Measurements from ENCODE around the gene RPL15. TPM values are rescaled to one million over a fixed set of nuclear protein-coding genes. Genes with fewer than 3 reads are reported as not detected.
"Not testable (repeated sequence)": the region's sequence is repeated elsewhere in the genome, so short reads cannot be mapped to it uniquely, and the experiment has no call there.

The RPL15 gene
- total RNA-seq, 1 experiment from 2014 or later = 2,437 TPM

DNA sequence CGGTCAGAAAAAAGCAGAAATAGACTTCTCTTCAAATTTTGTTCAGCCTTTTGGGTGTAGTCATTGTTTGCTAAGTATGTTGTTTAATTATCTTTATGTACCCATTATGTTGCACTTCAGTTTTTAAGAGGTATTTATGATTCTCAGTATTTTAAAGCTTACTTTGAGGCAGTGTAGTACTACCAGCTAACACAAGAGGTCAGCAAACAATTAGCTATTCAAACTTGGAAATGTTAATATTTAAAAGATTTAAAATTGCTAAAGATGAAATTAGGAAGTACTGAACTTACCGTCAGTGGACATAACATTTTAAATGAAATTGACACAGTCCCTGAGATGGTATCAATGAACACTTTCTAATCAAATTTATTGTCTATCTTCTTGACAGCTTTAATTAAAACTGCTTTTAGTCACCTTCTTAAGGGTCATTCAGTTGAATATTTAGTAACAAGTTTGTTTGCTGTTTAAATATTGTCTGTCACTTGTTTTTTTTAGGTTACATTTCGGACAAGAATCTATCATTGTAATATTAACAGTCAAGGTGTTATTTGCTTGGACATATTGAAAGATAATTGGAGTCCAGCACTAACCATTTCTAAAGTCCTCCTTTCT is 28.2 kb upstream of the RPL15 start:
- DNase-seq (ENCODE audit: extremely low read depth, low read depth) = peak; percentile 15

DNA sequence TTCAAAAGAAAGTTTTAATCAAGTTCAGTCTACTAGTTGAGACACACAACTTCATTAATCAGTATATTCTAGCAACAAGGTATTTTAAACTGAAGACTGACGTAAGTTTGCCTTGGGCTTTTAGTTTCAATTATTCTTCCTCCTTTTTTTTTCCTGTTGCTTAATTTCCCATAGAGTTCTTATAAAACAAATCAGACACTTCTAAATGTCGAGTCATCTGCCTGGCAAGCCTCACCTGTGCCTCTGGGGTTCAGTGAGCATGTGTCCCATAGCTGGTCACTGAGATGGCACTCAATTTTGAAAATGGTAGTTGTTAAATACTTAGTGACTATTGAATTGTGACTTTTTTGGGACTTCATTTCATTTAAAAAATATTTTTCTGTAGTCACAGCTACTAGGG is 27.5 kb upstream of the RPL15 start:
- DNase-seq (ENCODE audit: extremely low read depth, low read depth) = no peak

DNA sequence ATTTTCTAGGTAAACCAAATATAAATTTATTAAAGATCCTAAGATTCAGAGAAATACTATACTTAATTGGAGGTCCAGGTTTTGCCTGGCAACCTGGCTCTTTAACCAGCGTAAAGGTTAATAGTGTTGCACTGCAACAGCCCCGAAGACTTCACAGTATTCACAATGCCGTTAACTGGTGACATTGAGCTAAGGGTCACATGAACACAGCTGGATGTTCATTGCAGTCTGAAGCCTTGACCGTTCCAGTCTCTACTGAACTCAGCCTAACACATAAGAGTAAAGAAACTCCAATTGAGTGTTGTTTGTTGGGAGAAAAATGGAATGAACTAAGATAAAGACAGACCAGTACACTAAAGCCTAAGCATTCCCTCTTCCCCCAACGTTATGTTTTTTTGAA is 27.0 kb upstream of the RPL15 start:
- DNase-seq (ENCODE audit: extremely low read depth, low read depth) = no peak

GRCh38 chr3:23894254-23895061 is 22.5 kb upstream of the RPL15 start:
- DNase-seq (ENCODE audit: extremely low read depth, low read depth) = no peak

DNA sequence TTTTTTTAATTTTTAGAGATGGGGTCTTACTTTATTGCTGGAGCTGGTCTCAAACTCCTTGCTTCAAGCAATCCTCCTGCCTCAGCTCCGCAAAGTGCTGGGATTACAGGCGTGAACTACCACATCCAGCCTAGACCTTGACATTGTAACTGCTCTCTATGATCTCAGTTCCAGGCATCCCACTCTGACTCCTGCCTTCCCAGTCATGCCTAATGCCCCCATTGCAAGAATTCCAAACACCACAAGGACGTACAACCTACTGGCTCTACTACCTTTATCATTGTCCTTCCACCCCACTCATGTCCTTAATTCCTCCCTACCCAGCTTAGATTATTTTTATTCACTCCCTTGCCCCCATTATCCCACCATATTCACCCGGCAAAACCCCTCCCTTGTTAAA is 21.8 kb upstream of the RPL15 start:
- no peak for DNase-seq (ENCODE audit: extremely low read depth, low read depth)

DNA sequence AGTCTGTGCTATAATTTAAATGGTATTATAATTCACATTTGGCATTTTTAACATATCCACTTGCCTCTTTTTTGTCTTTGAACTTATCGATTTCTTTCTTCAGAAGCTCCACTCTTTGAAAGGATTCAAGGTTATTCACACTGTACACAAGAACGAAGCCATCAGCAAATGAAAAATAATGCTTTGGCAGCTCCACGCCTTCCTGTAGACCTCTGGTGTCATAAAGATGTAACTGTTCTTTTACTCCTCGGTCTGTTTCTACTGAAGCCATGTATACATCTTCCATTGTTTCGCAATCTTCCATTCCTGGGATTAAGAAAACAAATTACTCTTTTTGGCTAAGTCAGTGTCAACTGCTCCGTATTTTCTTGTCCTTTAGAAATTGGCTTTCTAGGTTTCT is 16.2 kb upstream of the RPL15 start:
- DNase-seq (ENCODE audit: extremely low read depth, low read depth) = no peak

DNA sequence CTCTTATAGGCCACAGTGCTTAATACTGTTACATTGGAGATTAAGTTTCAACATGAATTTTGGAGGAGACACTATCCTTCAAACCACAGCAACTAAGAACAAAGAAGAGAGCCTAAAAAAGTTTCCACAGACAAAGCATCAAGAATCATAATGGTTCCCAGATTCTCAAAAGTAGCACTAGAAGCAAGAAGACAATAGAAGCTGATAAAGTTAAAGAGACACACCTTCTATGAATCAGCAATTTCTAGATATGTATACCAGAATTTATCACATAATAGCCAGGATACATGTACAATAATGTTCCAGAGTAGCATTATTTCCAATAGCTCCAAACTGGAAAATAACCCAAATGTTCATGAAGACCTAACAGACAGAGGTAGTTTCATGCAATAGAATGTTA is 12.4 kb upstream of the RPL15 start:
- no peak for DNase-seq (ENCODE audit: extremely low read depth, low read depth)

DNA sequence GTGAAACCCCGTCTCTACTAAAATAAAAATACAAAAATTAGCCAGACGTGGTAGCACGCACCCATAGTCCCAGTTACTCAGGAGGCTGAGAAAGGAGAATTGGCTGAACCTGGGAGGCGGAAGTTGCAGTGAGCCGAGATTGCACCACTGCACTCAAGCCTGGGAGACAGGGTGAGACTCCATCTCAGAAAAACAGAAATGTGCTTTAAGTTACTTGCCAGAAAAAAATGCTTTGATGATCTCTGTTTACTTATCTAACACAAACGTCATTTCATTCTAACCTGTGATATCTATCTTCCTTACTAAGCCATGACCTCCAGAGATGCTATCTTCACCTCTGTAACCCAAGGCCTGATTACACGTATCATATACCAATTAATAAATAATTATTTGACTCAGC is 7.6 kb upstream of the RPL15 start:
- no peak for DNase-seq (ENCODE audit: extremely low read depth, low read depth)

GRCh38 chr3:23911397-23911796 is 5.5 kb upstream of the RPL15 start:
- DNase-seq (ENCODE audit: extremely low read depth, low read depth) = no peak

- not testable (repeated sequence) for DNase-seq (ENCODE audit: extremely low read depth, low read depth)
Measured at GRCh38 chr3:23912335-23912734, 4.6 kb upstream of the RPL15 start.

DNA sequence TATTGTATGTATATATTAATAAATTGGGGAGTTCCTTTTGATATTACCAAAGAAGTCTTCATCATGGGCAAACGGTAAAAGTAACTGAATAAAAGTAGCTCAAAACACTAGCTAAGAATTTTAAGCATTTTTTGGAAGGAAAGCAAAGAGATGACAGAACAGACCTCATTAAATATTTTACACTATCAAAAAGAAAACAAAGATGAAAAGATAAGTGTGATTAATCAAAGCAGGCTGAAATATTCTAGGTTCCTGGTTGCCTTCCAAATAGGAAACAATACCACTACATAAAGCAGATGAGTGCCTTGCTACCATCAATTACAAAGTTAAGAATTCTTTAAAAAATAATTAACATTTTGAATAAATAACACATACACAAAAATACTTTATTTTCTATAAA is 3.8 kb upstream of the RPL15 start:
- no peak for DNase-seq (ENCODE audit: extremely low read depth, low read depth)

DNA sequence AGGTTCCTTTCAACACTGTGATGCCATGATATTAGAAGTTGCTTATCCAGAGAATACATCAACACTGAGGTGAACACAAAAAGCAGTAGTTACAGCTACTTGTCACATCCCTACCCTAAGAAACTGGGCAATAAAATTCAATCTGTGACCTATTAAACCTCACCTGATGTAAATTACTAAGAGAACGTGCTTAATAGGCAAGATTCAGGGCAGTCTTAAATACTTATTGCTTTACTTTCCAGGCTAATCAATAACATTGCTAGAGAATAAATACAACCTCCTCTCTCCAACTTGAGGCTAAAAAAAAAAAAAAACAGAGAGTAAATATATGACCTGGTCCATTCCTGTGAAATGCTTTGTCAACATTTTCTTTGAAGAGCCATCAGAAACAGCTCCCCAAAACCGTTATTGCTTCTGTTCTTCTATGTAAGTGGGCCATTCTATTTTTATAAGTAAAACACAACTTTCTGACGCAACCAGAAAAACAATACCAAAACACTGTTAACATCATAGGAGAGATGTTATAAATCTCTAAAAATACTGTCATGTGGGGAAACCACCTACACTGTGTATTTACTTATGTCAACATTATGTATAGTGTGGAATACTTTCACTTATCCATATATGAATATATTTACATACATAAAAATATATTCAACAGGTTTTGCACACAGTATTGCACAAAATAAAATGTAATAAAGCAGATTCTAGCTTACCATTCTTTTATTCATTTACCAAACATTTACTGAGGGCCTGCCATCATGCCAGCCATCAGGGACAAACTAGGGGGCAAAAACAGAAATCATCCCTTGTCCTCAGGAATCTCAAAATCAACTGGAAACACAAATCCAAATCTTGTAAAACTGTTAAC is 2.8 kb upstream of the RPL15 start:
- DNase-seq (ENCODE audit: extremely low read depth, low read depth) = no peak

GRCh38 chr3:23915537-23916108 is 1.3 kb upstream of the RPL15 start:
- no peak for DNase-seq (ENCODE audit: extremely low read depth, low read depth)

- no peak for DNase-seq (ENCODE audit: extremely low read depth, low read depth)
Measured at GRCh38 chr3:23916152-23916885, 613 bp upstream of the RPL15 start.

DNA sequence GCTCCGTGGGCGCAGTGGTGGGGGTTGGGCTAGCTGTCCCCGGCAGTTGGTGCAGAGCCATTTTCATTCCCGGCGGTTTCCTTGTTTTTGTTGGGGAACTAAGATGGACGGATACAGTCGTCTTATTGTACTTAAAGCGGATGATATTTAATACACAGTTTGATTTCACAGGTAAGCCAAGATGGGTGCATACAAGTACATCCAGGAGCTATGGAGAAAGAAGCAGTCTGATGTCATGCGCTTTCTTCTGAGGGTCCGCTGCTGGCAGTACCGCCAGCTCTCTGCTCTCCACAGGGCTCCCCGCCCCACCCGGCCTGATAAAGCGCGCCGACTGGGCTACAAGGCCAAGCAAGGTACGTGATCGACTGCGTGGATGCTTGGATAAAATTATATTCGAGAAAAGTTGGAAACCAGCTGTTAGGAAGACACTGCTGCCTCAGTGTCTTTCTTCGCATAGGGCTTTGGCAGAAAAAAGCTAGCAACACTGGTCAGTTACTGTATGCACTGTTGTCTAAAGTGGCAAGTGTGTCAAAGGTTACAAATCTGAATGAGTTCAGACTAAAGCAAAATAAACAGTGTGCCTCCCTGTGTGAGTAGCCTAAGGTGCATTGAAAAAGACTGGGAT is 859 bp downstream of the RPL15 start:
- not testable (repeated sequence) for DNase-seq (ENCODE audit: extremely low read depth, low read depth)

- DNase-seq (ENCODE audit: extremely low read depth, low read depth) = not testable (repeated sequence)
Measured at GRCh38 chr3:23918331-23918730, 1.4 kb downstream of the RPL15 start.

DNA sequence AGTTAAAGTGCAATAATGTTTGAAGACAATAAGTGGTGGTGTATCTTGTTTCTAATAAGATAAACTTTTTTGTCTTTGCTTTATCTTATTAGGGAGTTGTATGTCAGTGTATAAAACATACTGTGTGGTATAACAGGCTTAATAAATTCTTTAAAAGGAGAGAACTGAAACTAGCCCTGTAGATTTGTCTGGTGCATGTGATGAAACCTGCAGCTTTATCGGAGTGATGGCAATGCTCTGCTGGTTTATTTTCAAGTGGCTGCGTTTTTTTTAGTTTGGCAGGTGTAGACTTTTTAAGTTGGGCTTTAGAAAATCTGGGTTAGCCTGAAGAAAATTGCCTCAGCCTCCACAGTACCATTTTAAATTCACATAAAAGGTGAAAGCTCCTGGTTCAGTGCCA is 2.7 kb downstream of the RPL15 start:
- DNase-seq (ENCODE audit: extremely low read depth, low read depth) = no peak

- DNase-seq (ENCODE audit: extremely low read depth, low read depth) = no peak
Measured at GRCh38 chr3:23920151-23920655, 3.3 kb downstream of the RPL15 start.

DNA sequence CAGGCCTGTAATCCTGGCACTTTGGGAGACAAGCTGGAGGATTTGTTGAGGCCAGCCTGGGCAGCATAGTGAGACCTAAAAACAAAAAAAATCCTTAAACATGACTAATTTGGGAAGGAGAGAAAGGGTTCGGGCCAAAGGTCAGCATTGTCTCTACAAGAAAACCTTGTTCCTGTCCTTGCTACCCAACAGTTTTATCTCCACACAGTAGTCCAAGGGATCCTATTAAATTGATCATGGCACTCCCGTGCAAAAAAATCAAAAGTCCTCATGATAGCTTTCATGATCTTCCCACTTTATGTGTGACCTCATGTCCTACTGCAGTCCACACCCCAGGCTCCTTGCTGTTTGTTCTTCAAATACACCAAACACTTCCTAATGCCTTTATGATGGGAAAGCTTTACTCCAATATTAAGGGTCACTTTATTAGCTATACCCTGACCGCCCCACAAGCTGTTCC is 4.2 kb downstream of the RPL15 start:
- no peak for DNase-seq (ENCODE audit: extremely low read depth, low read depth)

- DNase-seq (ENCODE audit: extremely low read depth, low read depth) = no peak
Measured at GRCh38 chr3:23923786-23924185, 6.9 kb downstream of the RPL15 start.
